GM18951 (cell line): ENCODE measurements around the gene TCN1.
"Not testable (repeated sequence)": the region's sequence is repeated elsewhere in the genome, so short reads cannot be mapped to it uniquely, and the experiment has no call there.

ENCODE experiments used
- POLR2A ChIP-seq: IDR thresholded peaks from 4 replicates; pipeline ENCODE4 v1.6.1; 2011; ENCODE audit warnings: mild to moderate bottlenecking; ENCODE audit not compliant: insufficient read length, insufficient read depth; ENCODE audit errors: extremely low read depth
- in situ Hi-C: fragments of 300-500 bp; cut with MboI; formaldehyde crosslinking; loops from one replicate; pipeline ENCODE4 v1.12.0; 2022; ENCODE audit warnings: low sequenced_read_pairs, mixed read lengths, inconsistent platforms; ENCODE audit not compliant: unreplicated experiment

The TCN1 gene

GRCh38 chr11:59866397-59866796 is at the start of gene TCN1:
TSS of gene TCN1 (minus strand) at chr11:59866487. CDS start at chr11:59866470, 17 bp downstream.
- in situ Hi-C loops = no loop called here
- no peak for TF ChIP-seq POLR2A

GRCh38 chr11:59903569-59903968 is 37.3 kb upstream of the TCN1 start:
- in situ Hi-C loops = not testable (repeated sequence)

- in situ Hi-C loops = no loop called here
- TF ChIP-seq POLR2A = no peak
These were observed 35.0 kb upstream of the TCN1 start for GRCh38 chr11:59901306-59901705.

GRCh38 chr11:59900366-59901126 is 34.3 kb upstream of the TCN1 start:
- no peak for TF ChIP-seq POLR2A

GRCh38 chr11:59899532-59899931 is 33.2 kb upstream of the TCN1 start:
- TF ChIP-seq POLR2A = no peak
- in situ Hi-C loops = no loop called here

More at GRCh38 chr11:59900366-59901126, 34.3 kb upstream of the TCN1 start:
- in situ Hi-C loops = no loop called here

- TF ChIP-seq POLR2A = no peak
- in situ Hi-C loops = no loop called here
These were observed 32.4 kb upstream of the TCN1 start for GRCh38 chr11:59898650-59899049.

GRCh38 chr11:59898046-59898445 is 31.8 kb upstream of the TCN1 start:
- in situ Hi-C loops = no loop called here

GRCh38 chr11:59894616-59895015 is 28.3 kb upstream of the TCN1 start:
- in situ Hi-C loops = no loop called here
- no peak for TF ChIP-seq POLR2A

More at GRCh38 chr11:59898046-59898445, 31.8 kb upstream of the TCN1 start:
- no peak for TF ChIP-seq POLR2A

GRCh38 chr11:59891781-59892181 is 25.5 kb upstream of the TCN1 start:
- in situ Hi-C loops = no loop called here
- TF ChIP-seq POLR2A = no peak

GRCh38 chr11:59887156-59887555 is 20.9 kb upstream of the TCN1 start:
- in situ Hi-C loops = not testable (repeated sequence)

- in situ Hi-C loops = no loop called here
These were observed 17.3 kb upstream of the TCN1 start for GRCh38 chr11:59883597-59883996.

GRCh38 chr11:59879567-59879966 is 13.3 kb upstream of the TCN1 start:
- in situ Hi-C loops = no loop called here
- no peak for TF ChIP-seq POLR2A

More at GRCh38 chr11:59883597-59883996, 17.3 kb upstream of the TCN1 start:
- TF ChIP-seq POLR2A = no peak

- TF ChIP-seq POLR2A = no peak
- in situ Hi-C loops = no loop called here
These were observed 12.3 kb upstream of the TCN1 start, which contains the start of gene OOSP3 for GRCh38 chr11:59878575-59878974. TSS of gene OOSP3 (plus strand) at chr11:59878782. CDS start at chr11:59878809, 27 bp downstream.

- in situ Hi-C loops = no loop called here
- no peak for TF ChIP-seq POLR2A
These were observed 11.5 kb upstream of the TCN1 start for GRCh38 chr11:59877784-59878183.
